ENCODE data around the gene CYTH4. TPM values are rescaled to one million over a fixed set of nuclear protein-coding genes. Genes with fewer than 3 reads are reported as not detected.

CYTH4 gene
- total RNA-seq, 2 donors from 2014 or later, result 2.3 to 7.9 TPM

GRCh38 chr22:37342065-37342464 is 59.8 kb downstream of the CYTH4 start:
- Histone ChIP-seq H3K4me1 (no peaks in the 10 kb centered on the region), H3K27me3 (no peaks in the 10 kb centered on the region), H3K9me3 (no peaks in the 10 kb centered on the region), H3K4me3 (no peak overlapping the region), H3K27ac (no peak overlapping the region), H3K36me3 (replicated peaks in 1 of 2; ENCODE audit: insufficient read depth in 1 of 2, low read depth in 2 of 2) (no peaks in the 10 kb centered on the region)
- intact Hi-C loops (cut with DNase I), result no loop called here
- ATAC-seq, result no peak
- 72 to 77% methylated on average over 6 of the region's 6 CpGs for WGBS, 2 donors
- no peak for DNase-seq
- no peak for TF ChIP-seq POLR2A (IDR thresholded peaks at IDR 0.05)
- TF ChIP-seq, protein P1, sequence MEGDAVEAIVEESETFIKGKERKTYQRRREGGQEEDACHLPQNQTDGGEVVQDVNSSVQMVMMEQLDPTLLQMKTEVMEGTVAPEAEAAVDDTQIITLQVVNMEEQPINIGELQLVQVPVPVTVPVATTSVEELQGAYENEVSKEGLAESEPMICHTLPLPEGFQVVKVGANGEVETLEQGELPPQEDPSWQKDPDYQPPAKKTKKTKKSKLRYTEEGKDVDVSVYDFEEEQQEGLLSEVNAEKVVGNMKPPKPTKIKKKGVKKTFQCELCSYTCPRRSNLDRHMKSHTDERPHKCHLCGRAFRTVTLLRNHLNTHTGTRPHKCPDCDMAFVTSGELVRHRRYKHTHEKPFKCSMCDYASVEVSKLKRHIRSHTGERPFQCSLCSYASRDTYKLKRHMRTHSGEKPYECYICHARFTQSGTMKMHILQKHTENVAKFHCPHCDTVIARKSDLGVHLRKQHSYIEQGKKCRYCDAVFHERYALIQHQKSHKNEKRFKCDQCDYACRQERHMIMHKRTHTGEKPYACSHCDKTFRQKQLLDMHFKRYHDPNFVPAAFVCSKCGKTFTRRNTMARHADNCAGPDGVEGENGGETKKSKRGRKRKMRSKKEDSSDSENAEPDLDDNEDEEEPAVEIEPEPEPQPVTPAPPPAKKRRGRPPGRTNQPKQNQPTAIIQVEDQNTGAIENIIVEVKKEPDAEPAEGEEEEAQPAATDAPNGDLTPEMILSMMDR (IDR thresholded peaks at IDR 0.05), result no peak

GRCh38 chr22:37343348-37343747 is 61.0 kb downstream of the CYTH4 start:
- no peaks in the 10 kb centered on the region for H3K9me3 ChIP-seq
- DNase-seq (no peak), ATAC-seq (no peak)
- H3K4me1 ChIP-seq, result no peaks in the 10 kb centered on the region
- intact Hi-C loops (cut with DNase I), result no loop called here
- TF ChIP-seq, protein P1 (IDR thresholded peaks at IDR 0.05), result no peak
- TF ChIP-seq POLR2A (IDR thresholded peaks at IDR 0.05), result no peak
- H3K36me3 ChIP-seq (replicated peaks in 1 of 2; ENCODE audit: insufficient read depth in 1 of 2, low read depth in 2 of 2), result no peaks in the 10 kb centered on the region
- no peak overlapping the region for H3K27ac ChIP-seq
- 59 to 62% methylated on average over 11 of the region's 11 CpGs for WGBS, 2 donors
- H3K4me3 ChIP-seq, result no peak overlapping the region
- no peaks in the 10 kb centered on the region for H3K27me3 ChIP-seq

DNA sequence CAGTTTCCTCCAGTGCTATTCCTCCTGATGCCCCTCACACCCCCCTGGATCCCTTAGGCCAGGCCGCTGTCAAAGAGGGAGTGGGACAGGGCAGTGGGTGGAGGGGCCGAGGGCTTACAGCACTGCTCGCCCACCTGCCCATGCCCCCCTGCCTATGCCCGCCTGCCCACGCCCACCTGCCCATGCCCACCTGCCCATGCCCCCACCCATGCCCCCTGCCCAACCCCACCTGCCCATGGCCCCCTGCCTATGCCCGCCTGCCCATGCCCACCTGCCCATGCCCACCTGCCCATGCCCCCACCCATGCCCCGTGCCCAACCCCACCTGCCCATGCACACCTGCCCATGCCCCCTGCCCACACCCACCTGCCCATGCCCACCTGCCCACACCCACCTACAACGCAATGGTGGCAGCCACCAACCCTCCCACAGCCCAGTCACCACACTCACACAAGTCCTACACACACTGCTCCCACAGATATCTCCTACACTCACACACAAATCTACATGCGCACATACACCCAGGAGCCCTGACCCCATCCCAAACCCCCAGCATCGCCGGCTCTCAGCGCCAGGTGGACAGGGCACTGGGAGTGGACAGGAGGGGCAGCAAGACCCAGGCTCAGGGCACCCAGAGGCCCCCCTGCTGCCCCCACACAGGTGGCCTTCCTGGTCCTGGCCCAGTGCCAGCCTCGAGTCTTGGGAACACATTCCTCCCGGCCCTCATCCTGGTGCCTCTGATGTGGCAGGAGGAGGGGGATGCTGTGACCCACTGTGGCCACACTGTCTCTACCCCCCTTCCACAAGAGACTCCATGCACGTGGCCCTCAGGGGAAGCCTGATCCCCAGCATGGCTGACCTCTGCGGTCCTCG is 61.8 kb downstream of the CYTH4 start:
- H3K27ac ChIP-seq, result no peak overlapping the region
- intact Hi-C loops (cut with DNase I), result no loop called here
- no peaks in the 10 kb centered on the region for H3K9me3 ChIP-seq
- WGBS, 2 donors, result 56 to 59% methylated on average over 10 to 16 of the region's 17 CpGs
- no peak overlapping the region for H3K4me3 ChIP-seq
- ATAC-seq, result no peak
- DNase-seq, result no peak
- H3K4me1 ChIP-seq, result no peaks in the 10 kb centered on the region
- TF ChIP-seq POLR2A (IDR thresholded peaks at IDR 0.05), result no peak
- TF ChIP-seq, protein P1 (IDR thresholded peaks at IDR 0.05), result no peak
- H3K36me3 ChIP-seq (replicated peaks in 1 of 2; ENCODE audit: insufficient read depth in 1 of 2, low read depth in 2 of 2), result no peaks in the 10 kb centered on the region
- H3K27me3 ChIP-seq, result no peaks in the 10 kb centered on the region

DNA sequence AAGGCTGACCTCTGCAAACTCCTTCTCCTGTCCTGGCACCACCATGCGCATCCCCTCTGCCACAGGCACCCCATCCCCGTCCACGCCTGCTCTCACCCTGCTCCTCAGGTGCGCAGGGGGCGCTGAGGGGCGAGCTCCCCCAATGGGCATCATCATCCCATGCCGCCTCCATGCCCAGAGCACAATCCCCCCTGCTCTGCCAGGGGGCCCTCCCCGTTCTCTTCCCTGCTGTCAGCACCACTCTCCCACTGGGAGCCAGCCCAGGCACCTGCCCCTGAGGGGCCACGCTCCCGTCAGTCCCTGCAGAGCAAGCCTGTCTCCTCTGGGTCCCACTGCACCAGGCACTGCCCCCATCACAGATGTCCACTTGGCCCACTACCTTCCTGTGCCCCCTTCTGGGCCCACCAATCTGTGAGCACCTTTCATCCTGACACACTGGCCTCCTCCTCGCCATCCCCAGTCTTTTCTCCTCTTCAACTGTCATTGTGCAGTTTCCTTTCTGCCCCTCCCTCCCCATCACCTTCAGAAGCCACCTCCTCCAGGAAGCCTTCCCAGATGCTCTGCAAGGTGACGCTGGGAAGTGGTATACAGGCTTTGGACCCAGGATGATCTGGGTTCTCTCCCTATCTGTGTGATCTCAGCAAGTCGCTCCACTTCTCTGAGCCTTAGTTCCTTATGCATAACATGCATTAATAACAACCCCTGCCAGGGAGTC is 62.6 kb downstream of the CYTH4 start:
- no peak overlapping the region for H3K4me3 ChIP-seq

More for the DNA sequence above, 62.6 kb downstream of the CYTH4 start:
- H3K27me3 ChIP-seq, result no peaks in the 10 kb centered on the region
- ATAC-seq (no peak), DNase-seq (no peak)
- no peak for TF ChIP-seq POLR2A (IDR thresholded peaks at IDR 0.05)
- TF ChIP-seq, protein P1 (IDR thresholded peaks at IDR 0.05), result no peak
- H3K9me3 ChIP-seq, result no peaks in the 10 kb centered on the region
- intact Hi-C loops (cut with DNase I), result no loop called here
- H3K36me3 ChIP-seq (replicated peaks in 1 of 2; ENCODE audit: insufficient read depth in 1 of 2, low read depth in 2 of 2), result no peaks in the 10 kb centered on the region
- no peak overlapping the region for H3K27ac ChIP-seq
- H3K4me1 ChIP-seq, result no peaks in the 10 kb centered on the region
- 79 to 80% methylated on average over 12 to 13 of the region's 13 CpGs for WGBS, 2 donors
